Astrocyte (in vitro differentiated cells and primary cell): ENCODE results near the gene SUPT4H1.
A peak's percentile ranks its signal among the peaks of the same experiment; 100 is the strongest.

Experiments used
- CTCF ChIP-seq: IDR thresholded peaks from 2 replicates; pipeline ENCODE4 v1.5.1; 2011; ENCODE audit warnings: low read depth, mild to moderate bottlenecking, inconsistent platforms, low read length, moderate library complexity; ENCODE audit not compliant: insufficient read depth
- EZH2 ChIP-seq: IDR thresholded peaks from 2 replicates; pipeline ENCODE4 v1.6.1; 2012; ENCODE audit warnings: mild to moderate bottlenecking, low read length, inconsistent platforms; ENCODE audit not compliant: insufficient read depth

GRCh38 chr17:58324409-58325288 lies 27.4 kb downstream of the SUPT4H1 start:
- TF ChIP-seq CTCF: no peak
- peak; percentile 48 for TF ChIP-seq EZH2
